GM15510 (cell line): ENCODE data around the gene GABBR2.

Experiments
- POLR2A ChIP-seq: IDR thresholded peaks from 3 replicates; pipeline ENCODE4 v1.6.1; 2011; ENCODE audit warnings: borderline replicate concordance; ENCODE audit not compliant: insufficient read length; ENCODE audit errors: extremely low read depth

GABBR2 gene

DNA sequence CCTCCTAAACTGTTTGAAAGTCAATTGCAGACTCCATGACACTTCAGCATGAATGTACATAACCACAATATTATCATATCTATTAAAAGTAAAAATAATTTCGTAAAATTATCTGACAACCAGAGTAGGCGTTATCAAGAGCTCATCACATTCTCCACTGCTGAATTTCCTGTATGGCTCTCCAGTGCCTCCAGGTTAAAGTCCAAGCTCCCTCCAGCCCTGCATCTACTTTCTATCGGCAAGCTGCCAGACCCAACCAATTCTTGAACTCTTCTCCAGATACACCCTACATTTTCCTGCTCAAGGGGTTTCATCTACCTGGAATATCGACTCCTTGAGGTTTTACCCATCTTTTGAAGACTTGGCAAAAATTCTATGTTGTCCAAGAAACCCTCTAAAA, 378.8 kb downstream of the GABBR2 start:
- no peak for TF ChIP-seq POLR2A

DNA sequence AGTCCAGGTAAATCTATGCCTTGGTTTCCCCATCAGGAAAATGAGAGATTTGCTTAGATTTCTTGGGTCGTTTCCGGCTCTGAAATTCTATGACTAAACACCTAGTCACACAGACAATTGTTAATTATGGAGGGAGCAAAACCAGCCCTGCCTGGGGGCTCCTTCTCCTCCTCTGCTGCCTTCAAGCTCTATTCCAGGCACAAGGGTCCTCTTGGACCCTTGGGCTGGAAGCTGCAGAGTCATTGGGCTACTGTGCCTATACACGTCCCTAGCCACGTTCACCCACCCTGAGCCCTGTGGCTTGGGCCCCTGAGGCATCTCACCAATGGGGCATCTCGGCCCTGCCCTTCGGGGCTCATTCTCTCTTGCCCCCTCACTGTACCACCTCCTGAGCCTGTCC, 379.5 kb downstream of the GABBR2 start:
- no peak for TF ChIP-seq POLR2A

- TF ChIP-seq POLR2A: no peak
Observed at GRCh38 chr9:98328770-98329169, 380.0 kb downstream of the GABBR2 start.

DNA sequence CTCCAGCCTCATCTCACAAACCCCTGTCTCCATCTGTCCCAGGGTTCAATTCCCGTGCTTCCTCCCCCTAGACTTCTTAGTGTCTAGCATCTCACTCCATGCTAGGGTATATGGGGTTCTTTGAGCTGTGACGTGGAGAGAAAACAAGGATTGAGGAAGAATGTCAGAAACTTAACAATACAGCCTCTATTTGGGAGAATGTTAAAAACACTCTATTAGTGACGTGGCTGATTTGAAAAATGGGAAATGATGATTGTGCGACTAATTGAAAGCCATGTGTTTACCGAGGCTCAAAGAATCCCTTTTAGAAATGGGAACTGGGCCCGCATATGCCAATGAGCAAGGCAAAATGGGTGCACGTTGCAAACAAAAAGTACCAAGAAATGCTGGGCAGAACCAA, 380.6 kb downstream of the GABBR2 start:
- TF ChIP-seq POLR2A: no peak

DNA sequence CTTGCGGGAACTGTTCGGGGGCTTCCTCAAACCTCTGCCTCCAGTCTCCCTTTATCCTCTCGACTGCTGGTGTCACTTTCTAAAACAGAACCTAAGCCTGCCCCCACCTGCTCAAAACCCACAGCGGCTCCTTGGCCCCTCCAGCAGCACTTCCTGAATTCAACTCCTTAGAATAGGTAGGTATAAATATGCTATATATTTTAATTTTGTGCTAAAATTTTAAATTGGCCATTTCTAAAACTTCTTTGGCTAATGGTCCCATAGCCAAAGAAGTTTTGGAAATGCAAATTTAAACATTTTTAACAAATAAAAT, 381.5 kb downstream of the GABBR2 start:
- TF ChIP-seq POLR2A: no peak

GRCh38 chr9:98326459-98327248, 382.1 kb downstream of the GABBR2 start:
- TF ChIP-seq POLR2A: no peak

DNA sequence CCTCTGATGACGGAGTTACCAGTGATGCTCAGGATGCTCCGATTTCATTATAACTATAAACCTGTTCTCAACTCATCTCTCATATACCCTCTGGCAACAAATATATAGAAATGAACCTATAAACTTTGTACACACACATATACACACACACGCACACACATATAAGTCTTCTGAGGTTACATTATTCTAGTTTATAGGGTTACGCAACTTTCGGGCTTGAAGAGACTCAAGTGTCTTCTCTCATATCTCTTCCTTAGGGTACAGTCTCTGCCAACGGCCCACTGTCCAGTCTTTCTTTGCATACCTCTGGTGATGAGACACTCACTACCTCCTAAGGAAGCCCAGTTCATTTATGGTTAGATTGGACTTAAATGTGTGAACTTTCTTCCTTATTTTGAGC, 383.9 kb downstream of the GABBR2 start:
- TF ChIP-seq POLR2A: no peak

- no peak for TF ChIP-seq POLR2A
Observed at GRCh38 chr9:98323831-98324135, 385.0 kb downstream of the GABBR2 start.

GRCh38 chr9:98323051-98323830, 385.5 kb downstream of the GABBR2 start:
- no peak for TF ChIP-seq POLR2A

DNA sequence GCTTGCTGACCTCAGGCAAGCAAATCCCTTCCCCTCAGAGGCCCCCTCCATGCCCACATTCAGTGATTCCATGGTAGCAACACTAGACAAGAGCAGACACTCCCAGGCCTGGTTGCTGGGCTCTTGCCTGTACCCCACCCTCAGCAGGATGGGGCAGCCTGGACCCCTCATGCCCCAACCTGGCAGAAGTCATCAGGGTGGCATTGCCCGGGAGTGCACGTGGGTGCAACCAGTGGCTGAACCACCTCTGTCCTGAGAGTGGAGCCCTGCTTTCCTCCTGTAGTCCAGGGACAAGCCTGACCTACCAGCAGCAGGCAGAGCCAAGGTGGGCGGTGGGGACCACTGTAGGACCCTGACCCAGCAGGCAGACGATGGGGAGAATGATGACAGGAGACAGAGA, 387.5 kb downstream of the GABBR2 start:
- TF ChIP-seq POLR2A: no peak

DNA sequence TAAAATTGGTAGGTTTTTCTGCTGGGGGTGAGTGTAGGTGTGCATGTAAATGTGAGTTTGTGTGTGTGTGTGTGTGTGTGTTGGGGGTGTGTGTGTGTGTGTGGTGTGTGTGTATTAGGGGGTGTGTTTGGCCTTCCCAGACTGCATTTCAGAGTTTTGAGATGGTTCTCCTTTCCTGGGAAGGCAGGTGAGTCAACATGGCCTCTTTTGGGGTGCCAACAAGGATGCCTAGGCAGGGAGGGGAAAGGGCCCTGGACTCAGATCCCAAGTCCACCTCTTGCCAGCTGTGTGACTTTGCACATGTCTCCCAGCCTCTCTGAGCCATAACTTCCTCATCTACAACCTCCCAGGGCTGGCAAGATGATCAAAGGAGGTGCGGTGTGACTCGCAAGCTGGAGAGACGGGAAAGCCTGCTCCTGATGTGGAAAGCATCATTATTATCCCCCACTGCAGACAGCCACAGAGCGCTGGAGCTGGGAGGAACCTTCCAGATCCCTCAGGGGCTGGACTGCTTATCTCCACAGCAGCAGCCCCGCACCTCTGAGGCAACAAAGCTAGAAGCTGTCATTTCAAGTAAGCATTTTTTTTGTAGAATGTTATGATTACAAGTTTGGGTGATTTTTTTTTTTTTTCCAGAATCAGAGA, 389.8 kb downstream of the GABBR2 start:
- TF ChIP-seq POLR2A: no peak

DNA sequence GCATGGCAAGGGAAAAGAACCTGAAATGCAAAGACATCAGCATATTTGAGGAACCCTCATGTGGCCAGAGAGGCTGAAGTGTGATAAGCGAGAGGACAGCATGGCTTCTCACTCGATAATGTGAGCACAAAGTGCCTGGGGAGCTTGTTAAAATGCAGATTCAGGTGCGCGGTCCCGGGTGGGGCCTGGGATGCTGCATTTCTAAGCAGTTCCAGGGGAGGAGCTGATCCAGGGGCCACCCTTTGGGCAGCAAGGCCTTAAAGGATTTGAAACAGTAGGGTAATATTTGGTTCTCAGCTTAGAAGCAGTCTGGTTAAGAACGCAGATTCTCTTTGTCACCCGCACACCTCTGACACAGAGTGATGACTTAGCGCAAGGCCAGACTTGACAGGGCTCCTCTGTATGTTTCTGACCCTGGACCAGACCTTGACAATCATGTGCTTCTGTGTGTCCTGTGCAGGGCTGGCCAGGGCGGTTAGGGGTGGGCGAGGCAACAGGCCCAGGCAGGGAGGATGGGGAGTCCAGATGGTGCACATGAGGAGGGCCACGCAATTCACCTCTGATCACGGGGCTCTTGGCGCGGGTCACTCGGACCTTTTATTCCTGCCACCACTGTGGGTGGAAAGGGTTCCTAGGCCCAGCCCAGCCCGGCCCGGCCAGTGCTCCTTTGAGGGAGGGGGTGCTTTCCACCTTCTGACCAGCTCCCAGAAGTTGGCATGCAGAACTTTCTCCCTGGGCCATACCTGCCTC, 390.5 kb downstream of the GABBR2 start:
- no peak for TF ChIP-seq POLR2A

GRCh38 chr9:98317134-98317857, 391.4 kb downstream of the GABBR2 start:
- no peak for TF ChIP-seq POLR2A

DNA sequence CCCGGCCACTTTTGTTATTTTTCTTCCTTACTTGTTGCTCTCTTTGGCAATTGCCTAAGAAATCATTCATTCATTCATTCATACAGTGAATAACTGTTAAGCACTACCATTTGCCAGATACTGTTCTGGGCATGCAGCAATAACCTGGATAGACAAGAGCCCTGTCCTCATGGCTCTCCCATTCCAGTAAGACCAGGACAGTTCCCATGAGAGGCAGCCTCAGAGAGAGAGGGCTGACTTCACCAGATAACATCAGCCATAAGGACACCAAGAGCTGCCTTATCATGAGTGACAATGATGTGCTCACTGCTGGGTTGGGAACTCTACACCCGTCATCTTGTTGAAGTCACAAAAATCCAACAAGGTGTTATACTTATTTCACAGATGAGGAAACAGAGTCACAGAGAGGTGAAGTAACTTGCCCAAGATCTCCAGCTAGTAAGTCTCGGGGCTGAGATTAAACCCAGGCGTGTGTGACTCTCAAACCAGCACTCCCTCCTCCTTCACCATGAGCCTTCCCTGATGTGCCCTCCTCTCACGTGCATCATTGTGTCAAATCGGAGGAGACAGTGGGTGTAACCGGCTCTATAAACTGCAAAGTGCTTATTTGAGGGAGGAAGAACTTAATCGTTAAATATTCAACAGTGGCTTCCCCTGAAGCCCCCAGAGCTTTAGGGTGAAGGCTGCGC, 392.1 kb downstream of the GABBR2 start:
- TF ChIP-seq POLR2A: no peak
